Stimulated activated CD8-positive, alpha-beta memory T cell treated with anti-CD3 and anti-CD28 coated beads, Interleukin-7, amount 100 ng/mL, for 24 hours (primary cell): Measurements from ENCODE around the gene DNM3.

Experiments used
- DNase-seq: peaks from one replicate; pipeline ENCODE4 v3.0.0-alpha.2; 2020; ENCODE audit warnings: low read depth

The DNM3 gene

DNA sequence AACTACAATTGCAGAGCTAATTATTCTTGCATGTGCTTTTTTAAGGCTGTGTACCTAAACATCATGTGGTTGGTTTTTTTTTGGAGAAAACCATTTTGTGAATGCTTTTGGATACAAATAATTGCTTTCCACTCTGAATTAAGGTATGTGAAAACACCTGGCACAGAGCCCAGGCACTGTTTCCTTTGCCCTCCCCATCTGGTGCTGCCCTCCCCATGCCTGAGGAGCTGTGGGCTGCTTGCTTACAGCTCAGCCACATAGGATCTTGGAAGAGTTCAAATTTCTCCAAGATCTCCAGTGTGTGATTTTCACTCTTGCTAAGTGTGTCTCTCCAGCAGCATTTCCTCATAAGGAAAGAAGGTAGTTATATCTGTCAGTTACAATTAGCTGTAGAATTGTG, 27.8 kb downstream of the DNM3 start:
- no peak for DNase-seq

DNA sequence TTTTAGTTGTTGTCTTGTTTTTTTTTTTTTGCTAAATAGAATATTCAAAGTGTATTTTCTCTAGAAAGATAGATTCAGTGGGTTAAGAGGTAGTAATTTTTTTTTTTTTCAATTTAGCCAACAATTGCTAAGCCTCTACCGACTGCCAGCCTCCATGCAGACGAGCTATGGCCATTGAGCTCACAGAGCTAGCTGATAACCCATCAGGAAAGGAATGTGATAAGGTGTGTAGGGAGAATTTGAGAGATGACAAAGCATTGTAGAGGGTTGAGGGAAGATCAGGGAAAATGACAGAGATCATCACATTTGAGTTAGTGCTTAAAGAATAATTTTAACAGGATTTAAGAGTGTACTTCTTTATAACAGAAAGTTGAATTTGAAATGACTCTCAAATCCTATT, 30.6 kb downstream of the DNM3 start:
- no peak for DNase-seq

DNA sequence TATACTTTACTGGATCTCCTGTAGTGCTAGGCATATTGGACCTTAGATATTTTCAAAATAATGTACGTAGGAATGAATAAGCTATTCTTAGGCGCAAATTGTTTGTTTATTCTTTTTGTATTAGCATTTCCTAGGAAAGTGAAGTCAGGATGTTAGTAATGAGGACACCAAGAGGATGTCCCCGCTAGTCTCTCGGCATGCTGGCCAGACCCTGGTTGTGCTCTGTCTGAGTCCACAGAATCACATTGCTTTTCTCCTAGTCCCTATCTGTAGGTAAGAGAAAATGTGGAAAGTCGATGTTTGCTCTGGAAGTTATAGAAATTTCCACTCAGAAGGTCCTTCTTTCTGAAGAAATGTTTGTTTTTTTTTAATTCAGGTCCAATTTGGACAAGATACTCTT, 31.1 kb downstream of the DNM3 start:
- DNase-seq: no peak

DNA sequence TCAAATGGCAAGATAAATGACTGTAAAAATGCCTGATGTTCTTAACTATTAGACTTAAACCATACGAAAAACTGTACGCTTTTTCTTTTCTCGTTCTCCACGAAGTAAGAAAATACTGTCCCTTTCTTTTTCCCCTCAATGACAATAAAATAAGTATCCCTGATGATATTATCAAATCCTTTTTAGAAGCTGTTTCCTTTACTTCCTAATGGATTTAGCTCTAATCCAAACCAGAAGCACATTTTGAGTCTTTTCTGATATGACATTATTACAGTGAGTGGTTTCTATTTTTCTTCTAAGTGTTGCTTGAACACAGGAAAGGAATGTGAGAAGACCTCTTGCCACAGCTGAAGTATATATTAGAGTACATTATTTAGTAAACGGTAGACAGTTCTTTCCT, 32.4 kb downstream of the DNM3 start:
- DNase-seq: no peak

DNA sequence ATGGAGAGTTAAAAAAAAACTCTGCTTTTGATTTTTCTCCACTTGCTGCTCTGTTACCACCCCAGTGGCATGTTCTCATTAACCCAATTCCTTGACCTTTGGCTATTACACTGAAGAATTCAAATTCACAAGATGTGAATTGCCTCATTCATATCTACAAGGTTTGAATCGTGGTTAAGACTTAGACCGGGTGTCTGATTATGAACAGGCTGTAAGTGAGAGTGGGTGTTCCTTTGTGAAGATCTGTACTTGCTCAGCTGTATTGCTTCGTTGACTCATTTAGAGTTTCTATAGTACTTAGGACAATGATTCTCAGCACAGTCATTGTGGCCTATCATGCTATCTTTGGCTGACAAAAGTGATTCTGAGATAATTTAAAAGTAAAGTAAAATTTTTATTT, 36.4 kb downstream of the DNM3 start:
- no peak for DNase-seq

DNA sequence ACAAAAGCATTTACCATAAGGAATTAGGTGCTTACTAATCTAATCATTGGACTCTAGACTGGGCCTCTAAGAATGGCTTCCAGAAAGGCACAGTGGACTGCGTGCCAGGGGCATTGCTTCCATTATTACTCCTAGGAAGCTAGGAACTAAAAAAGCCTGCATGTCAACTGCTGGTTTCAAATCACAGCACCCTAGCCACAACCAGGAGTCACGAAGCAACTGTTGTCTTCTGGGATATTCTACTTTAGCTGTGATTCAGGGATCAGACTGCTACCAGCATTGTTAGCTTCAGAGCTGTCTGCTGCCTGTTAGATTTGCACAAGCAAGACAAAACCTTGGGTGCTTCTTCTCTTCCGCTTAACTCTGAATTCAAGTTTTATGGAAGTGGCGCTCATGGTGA, 38.3 kb downstream of the DNM3 start:
- DNase-seq: no peak

DNA sequence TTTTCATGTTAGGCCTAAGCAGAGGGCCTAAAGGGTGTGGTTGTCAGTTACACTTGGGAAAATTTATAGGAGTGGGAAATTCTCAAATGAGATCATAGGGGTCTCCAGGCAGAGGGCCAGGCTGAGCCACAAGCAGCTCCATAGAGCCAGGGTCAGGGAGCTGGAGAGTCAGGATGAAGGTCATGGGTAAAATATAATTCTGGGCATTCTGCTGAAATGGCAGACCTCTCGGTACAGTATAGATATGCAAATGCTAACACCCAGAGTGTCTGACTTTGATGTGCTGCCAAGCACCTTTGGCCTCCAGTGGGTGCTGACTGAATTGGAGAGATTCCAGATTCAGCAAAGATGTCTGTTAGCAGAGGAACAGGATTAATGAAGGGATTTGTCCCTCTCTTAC, 40.1 kb downstream of the DNM3 start:
- no peak for DNase-seq

DNA sequence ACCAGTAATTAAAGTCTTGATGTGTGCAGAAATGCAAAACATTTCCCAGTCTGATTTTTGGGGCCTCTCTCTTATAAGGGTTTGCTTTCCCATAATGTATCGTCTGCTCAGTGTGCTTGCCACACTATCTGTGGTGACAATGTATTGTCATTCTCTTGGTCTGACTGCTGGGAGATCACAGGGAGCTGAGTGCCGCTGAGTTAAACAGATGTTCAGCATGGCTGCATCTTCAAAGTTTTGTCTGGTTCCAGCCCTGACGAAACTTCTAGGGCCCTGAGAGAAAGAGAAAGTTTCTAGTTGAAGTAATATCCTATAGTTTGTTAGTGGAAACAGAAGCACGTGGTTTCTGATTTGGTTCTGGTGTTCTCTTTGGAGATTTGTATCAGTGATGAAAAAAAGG, 42.6 kb downstream of the DNM3 start:
- DNase-seq: no peak

DNA sequence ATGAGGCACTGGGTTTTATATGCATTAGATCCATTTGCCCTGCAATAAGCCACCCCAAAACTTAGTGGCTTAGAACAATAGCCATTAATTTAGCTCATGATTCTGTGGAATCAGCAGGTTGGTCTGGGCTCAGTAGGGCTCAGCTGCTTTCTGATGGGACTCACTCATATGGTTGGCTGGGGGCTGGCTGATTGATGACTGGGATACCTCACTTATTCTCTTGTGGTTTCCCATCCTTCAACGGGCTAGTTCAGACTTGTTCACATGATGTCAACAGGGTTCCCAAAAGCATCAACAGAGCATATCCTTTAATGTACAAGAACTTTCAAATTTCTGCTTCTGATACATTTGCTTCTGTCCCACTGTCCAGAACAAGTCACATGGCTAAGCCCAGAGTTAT, 43.2 kb downstream of the DNM3 start:
- DNase-seq: no peak

DNA sequence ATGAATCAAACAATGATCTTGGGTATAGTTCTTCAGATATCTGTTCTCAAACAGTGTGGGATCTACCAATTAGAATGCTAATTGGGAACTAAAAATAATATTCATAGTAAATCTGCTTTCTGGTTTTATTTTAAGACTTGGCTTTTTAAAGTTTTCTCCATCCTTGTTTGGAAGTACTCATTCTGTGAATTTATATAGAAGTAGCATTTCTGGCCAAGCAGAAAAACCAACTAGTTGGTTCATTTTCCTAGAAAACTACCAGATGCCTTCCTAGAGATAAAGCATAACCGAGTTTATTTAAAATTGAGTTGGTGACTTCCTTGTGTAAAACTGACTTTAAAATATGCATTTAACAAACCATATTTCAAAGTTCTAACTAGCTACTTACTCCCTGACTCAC, 48.8 kb downstream of the DNM3 start:
- DNase-seq: no peak

DNA sequence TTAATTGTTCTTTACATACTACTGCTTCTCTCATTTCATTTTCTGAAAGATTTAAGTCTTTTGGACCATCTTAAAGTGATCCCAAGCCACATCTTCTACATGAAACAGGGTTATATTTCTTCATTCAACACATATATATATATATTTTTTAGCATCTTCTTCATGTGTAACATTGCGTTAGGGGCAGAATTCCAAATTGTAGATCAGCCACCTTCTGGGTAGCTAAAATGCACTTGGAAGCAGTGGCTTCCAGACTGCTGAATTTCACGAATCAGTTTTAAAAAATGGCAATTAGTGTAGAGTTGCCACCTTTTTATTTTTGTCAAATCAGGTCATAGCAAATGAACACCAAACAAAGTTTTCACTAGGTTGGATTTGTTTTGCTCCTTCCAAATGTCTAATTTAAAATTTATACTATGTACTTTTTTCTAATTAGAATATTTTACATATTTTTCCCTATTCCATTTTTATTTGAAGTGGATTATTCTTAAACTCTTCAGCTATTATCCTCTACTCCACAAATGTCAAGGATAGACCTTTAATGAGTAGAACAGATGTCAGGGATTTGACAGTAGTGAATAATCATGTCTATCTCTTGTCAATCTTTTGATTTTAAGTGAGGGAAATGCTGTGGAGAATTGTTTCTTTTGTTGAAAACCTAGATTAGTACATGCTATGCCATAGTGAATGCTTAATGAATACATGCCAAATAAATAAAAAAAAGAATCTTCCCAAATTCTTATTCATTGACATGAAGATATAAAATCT, 55.8 kb downstream of the DNM3 start:
- DNase-seq: no peak

DNA sequence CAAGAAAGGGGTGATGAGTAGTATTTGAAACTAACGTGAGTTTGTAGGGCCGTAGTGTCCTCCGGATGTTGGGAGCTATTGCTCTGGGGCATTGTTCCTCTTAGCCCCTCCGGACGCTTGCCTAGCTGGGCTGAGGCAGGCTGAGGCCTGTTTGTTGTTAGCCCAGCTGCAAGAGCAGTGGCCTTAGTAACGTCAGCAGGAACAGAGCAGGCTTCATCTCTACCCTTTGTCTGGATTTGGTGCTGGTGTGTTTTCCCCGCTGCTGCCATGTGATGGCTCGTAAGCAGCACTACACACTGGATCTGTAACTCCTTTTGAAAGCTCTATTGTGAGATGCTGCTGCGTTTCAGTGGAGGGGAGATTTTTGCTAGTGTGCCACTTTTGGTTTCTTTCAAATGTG, 57.6 kb downstream of the DNM3 start:
- no peak for DNase-seq

DNA sequence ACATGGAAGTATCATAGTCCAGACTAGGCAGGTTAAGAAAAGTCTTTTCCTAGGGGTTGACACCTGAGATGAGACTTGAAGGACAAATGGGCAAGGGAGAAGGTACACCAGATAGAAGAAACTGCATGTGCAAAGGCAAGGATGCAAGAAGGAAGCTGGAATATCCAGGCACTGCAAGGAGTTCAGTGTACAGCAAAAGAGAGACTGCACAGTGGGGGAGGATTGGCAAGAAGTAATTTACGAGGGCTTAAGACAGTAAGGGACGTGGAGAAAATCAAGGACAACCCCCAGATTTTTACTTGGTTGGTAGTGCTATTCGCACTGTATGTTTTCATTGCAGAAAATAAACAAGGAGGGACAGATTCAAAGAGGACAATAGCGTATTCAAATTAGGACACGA, 58.5 kb downstream of the DNM3 start:
- no peak for DNase-seq

DNA sequence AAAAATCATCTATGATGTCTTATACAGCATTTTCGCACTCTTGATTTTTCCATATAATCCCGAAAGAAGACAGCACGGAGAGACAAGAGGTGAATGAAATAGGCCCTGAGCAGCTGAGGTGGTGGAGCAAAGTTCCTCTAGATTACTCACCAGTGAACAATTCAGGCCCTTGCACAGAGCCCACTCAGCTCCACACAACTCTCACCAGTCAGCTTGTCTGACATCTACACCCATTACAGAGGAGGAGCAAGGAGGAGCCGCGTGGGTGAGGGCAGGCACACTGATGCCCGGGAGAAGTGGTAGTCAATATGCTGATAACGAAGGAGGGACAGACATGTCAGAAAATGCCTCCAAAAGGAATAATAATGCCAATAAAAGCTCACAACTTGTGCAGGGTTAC, 59.9 kb downstream of the DNM3 start:
- DNase-seq: no peak

DNA sequence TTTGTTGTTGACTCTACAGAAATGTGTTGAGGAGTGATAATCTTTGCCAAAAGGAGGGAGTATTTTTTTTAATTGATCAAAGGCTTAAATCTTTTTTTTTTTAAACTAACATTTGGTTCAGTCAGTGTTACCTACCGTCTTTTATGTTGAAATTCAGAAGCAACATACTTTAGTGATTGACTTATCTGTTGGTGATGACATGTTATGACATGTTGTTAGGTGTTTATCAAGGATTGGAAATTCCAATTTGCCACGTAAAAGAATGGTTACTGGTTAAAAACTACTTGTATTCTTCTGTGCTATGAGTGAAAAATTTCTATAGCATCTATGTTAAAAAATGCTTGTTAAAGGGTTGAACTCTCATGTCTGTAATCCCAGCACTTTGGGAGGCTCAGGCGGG, 61.2 kb downstream of the DNM3 start:
- DNase-seq: no peak

DNA sequence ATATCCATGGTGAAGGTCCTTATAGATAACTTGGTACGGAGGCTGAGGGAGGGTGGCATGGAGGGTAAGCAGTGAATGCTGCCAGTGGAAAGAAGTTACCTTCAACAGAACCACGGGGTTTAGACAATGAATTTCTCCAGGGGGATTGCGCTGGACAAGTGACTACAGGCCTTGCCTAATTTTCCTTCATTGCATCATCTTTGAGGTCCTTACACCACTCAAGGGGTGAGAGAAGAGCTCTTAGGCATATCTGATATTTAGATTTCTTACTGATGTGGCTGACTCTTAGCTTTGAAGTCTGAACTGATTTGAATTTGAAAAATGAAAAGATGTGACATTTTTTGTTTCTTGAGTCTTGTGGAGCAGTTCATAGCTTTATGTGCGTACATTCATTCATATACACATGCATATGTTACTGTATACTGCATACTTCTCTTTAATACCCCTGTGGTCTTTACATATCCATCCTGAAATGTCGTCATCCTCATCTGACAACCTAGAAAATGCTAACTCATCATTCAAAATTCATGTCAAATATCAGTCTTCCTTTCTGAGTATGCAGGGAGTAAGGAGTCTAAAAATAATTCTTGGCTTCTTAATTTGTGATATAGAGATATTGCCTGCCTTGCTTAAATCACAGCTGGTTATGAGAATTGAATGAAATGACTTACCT, 63.6 kb downstream of the DNM3 start:
- no peak for DNase-seq

DNA sequence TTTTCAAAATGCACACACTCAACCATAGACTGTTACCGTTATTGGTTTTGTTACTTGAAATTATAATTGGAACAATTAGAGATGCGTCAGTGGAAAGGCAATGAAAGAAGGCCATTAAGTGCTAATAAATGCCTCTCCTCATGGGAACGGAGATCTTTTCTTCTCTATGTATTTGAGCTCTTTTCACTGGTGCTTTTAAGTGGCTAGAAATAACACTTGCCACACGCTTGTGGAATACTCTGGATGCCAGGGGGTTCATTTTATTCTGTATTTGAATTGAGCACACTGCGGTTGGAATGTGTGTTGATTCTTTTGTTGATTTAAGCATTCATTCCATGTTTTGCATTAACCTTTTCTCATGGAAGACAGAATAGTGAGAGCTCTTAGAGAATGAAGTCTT, 68.4 kb downstream of the DNM3 start:
- DNase-seq: no peak

DNA sequence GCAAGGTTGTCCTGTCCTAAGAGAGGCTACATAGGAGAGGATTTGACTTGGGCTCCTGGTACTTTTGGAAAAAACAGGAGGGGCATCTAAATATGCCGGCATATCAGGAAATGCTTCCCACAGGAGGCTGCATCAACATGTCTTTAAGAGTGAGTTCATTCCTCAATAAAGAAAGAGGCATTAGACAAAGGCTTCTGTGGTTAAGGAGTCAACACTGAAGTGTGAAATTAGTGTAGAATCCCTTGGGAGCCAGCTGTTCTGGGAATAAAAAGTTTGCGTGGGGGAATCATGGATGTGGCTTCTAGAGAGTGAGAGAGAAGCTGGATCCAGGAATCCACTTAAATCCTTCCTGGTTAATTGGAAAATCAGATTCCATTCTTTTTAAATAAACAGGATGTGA, 69.5 kb downstream of the DNM3 start:
- no peak for DNase-seq

DNA sequence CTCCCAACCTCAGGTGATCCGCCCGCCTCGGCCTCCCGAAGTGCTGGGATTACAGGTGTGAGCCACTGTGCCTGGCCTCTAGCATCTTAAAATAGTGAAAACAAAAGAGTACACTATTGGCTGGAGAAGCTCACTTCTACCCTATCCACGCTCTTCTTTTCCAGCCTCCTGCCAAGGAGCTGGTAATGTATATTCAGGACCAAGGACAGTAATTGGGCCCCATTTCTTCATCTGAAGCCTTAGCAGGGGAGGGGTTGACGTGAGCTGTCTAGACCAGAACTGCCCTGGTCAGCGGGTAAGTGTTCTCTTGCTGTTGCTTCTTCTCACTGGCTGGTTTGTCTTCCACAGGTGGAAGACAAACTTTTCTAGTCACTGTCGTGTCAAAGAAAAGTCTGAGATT, 70.2 kb downstream of the DNM3 start:
- DNase-seq: no peak

DNA sequence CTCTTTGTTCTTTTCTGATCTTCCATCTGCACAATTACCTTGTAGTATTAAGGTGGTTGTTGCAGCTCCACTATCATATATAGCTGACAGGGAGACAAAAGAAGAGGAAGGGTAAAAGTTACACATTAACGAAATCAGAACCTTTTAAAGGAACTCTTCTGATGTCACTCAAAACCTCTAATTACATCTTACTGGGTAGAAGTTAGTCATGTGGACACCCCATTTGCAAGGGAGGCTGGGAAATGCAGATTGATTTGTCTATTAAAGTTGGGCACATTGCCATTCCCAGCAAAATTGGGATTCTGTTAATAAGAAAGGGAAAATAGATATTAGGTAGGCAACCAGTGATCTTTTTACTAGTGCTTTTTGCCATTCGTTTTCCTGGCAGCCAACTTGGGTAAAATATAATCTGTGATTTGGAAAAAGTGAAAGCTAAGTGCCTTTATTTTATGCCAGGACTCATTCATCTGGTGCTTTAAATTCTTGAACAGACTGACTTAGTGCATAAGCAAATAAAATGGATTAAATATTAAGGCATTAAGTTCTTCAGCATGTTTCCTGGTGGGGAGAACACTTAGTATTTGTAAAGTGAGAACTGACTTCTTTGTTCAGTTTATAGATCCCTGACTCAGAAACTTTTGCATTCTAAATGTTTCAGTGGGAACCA, 71.3 kb downstream of the DNM3 start:
- DNase-seq: no peak

DNA sequence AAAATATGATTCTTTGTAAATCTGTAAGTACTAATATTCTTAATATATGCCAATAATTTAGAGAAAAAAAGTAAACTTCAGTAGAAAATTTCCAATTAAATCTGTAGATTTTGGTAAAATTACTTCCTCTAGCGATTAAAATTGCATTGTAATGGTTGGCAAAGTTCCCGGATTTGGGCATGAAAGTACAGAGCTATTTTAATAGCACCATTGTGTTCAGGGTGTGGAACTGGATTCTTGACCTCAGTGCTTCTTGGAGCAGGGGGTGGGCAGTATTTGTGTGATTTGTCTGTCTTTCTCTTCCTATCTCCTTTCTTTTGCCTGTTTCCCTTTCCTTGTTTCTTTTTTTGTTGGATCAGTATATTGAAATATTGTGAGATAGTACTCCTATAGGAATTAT, 72.1 kb downstream of the DNM3 start:
- no peak for DNase-seq

DNA sequence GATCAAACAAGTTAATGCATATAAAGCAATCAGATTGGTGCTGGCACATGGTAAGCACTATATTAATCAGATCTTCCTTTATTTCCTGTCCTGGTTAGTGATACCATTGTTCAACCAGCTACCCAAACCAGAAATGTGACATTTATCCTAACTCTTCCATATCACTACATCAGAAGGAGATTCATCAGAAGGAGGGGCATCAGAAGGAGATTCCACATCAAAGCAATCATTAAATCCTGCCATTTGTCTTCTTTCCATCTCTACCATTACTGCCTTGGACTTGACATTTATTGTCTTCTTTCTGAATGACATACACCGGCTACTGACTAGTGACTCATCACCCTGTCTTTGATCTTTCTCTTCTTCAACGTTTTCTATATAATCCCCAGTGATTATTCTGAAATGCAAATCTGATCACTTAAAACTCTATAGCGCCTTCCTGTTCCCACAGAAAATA, 75.0 kb downstream of the DNM3 start:
- no peak for DNase-seq

DNA sequence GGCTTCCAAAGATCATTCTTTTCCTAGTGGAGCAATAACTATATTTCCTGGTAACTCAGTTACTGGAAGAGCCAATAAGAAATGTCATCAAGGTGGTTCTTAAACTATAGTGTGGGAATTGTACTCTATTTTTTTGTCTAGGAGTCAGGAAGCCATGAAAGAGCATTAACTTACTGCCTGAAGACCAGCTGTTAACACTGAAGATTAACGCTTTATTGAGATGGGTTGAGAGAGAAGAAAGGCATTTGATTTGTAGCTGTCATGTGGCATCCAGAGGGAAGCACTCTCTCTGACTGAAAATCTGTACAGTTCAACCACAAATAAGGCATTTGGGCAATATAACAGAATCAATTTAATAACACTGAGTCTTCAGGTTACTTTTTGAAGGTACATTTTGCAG, 76.0 kb downstream of the DNM3 start:
- DNase-seq: no peak
